A549 treated with CORT108297 at 1 μM for 4 hours (cell line): ENCODE data around the gene INPP5J. TPM values are rescaled to one million over a fixed set of nuclear protein-coding genes. Genes with fewer than 3 reads are reported as not detected.

ENCODE experiments used
- total RNA-seq: library from RNA; stranded (reverse); fragments of 200-300 nt; extraction: Qiagen RNA extraction; gene quantifications from 5 replicates; pipeline ENCODE4 v1.2.3, GENCODE V29; 2022

The INPP5J gene
- total RNA-seq = 0.50 to 0.78 TPM (median 0.72 TPM) in 5 replicates

GRCh38 chr22:31122532-31123291 is at the start of gene INPP5J:
Gene INPP5J, plus strand, starts transcription at chr22:31122966. Its CDS starts 49 bp downstream, at chr22:31123015.

GRCh38 chr22:31080848-31081649 is 41.7 kb upstream of the INPP5J start, which contains the start of gene SMTN:
Gene SMTN, plus strand, starts transcription at chr22:31081318. Its CDS starts 1,941 bp downstream, at chr22:31083259.

GRCh38 chr22:31107178-31107893 is 15.4 kb upstream of the INPP5J start, which contains the start of gene SELENOM:
Gene SELENOM, minus strand, starts transcription at chr22:31107568. Its CDS starts 63 bp downstream, at chr22:31107505.

GRCh38 chr22:31139866-31140716 is 17.3 kb downstream of the INPP5J start, which contains the start of gene PLA2G3:
Gene PLA2G3, minus strand, starts transcription at chr22:31140508. Its CDS starts 154 bp downstream, at chr22:31140354.

Other genes starting within 250 kb of the INPP5J start
- gene MORC2, start 154.2 kb upstream of the INPP5J start, total RNA-seq = 13.0 to 15.6 TPM (median 15.2 TPM) in 5 replicates
- 24.9 to 30.5 TPM (median 29.1 TPM) in 5 replicates for gene TUG1, start 153.7 kb upstream of the INPP5J start, total RNA-seq
- 27.3 to 33.2 TPM (median 30.1 TPM) in 5 replicates for gene SMTN, start 41.6 kb upstream of the INPP5J start, total RNA-seq
- 56.8 to 79.9 TPM (median 72.3 TPM) in 5 replicates for gene SELENOM, start 15.4 kb upstream of the INPP5J start, total RNA-seq
- gene PLA2G3, start 17.5 kb downstream of the INPP5J start, total RNA-seq = not detected in 5 replicates
- gene RNF185, start 37.2 kb downstream of the INPP5J start, total RNA-seq = 22.4 to 25.0 TPM (median 22.7 TPM) in 5 replicates
- 6.5 to 9.1 TPM (median 8.6 TPM) in 5 replicates for gene LIMK2, start 89.3 kb downstream of the INPP5J start, total RNA-seq
- gene PIK3IP1, start 169.5 kb downstream of the INPP5J start, total RNA-seq = 1.0 to 1.5 TPM (median 1.3 TPM) in 5 replicates
- gene PATZ1, start 223.4 kb downstream of the INPP5J start, total RNA-seq = 16.4 to 22.6 TPM (median 21.1 TPM) in 5 replicates